Natural killer cell (primary cell): ENCODE measurements around the gene DAB2IP. TPM values are rescaled to one million over a fixed set of nuclear protein-coding genes. Genes with fewer than 3 reads are reported as not detected.

Experiments
- ATAC-seq, 3 donors: fragments of 150-1000 bp in 2 of 3; fragments of 200-7000 bp in 1 of 3; cut with Tn5 transposase; 1 replicate in 1 of 3; 2 replicates in 2 of 3; pipeline ENCODE4 v1.10.0; 2021; ENCODE audit warnings: mild to moderate bottlenecking in 2 of 3, moderate library complexity in 2 of 3
- DNase-seq, 2 donors: peaks; one replicate each; pipeline versions ENCODE4 v3.0.0 to v3.0.0-alpha.2; 2013 to 2021; ENCODE audit warnings: mixed read lengths in 1 of 2
- H3K27ac ChIP-seq: one replicate; pipeline ENCODE4 v1.5.1; 2013; ENCODE audit warnings: mild to moderate bottlenecking, low read length
- H3K27me3 ChIP-seq: one replicate; pipeline ENCODE4 v1.6.1; 2013; ENCODE audit warnings: low read length; ENCODE audit not compliant: control insufficient read depth, insufficient read depth
- H3K36me3 ChIP-seq: one replicate; pipeline ENCODE4 v1.6.1; 2013; ENCODE audit warnings: low read length; ENCODE audit not compliant: control insufficient read depth, insufficient read depth
- H3K4me1 ChIP-seq: one replicate; pipeline ENCODE4 v1.6.1; 2013; ENCODE audit warnings: low read length; ENCODE audit not compliant: control insufficient read depth, insufficient read depth
- H3K4me3 ChIP-seq: one replicate; pipeline ENCODE4 v1.5.1; 2013; ENCODE audit warnings: low read length
- H3K9me3 ChIP-seq: one replicate; pipeline ENCODE4 v1.6.1; 2013; ENCODE audit warnings: low read length; ENCODE audit not compliant: control insufficient read depth, insufficient read depth
- H3K27ac Mint-ChIP-seq, 2 donors: one replicate each; pipeline ENCODE4 v1.8.0; 2022; ENCODE audit warnings: mild to moderate bottlenecking in 2 of 2, mixed read lengths in 2 of 2, moderate library complexity in 1 of 2
- H3K27me3 Mint-ChIP-seq, 2 donors: one replicate each; pipeline ENCODE4 v1.8.0; 2022; ENCODE audit warnings: low read depth in 2 of 2, mixed read lengths in 2 of 2
- H3K36me3 Mint-ChIP-seq: one replicate; pipeline ENCODE4 v1.8.0; 2022; ENCODE audit warnings: mixed read lengths
- H3K4me1 Mint-ChIP-seq, 2 donors: one replicate each; pipeline ENCODE4 v1.8.0; 2022; ENCODE audit warnings: mixed read lengths in 2 of 2
- H3K4me3 Mint-ChIP-seq: one replicate; pipeline ENCODE4 v1.8.0; 2022; ENCODE audit warnings: mild to moderate bottlenecking, moderate library complexity, mixed read lengths
- H3K9me3 Mint-ChIP-seq, 2 donors: one replicate each; pipeline ENCODE4 v1.8.0; 2022; ENCODE audit warnings: mixed read lengths in 2 of 2
- CTCF ChIP-seq: fragments of 200-600 bp; IDR thresholded peaks from one replicate; pipeline ENCODE4 v1.8.0; 2022; ENCODE audit warnings: antibody characterized with exemption
- WGBS: methylation state at CpG from one replicate; pipeline ENCODE4 v1.1.7; 2013; ENCODE audit warnings: missing lambda C conversion rate; ENCODE audit not compliant: insufficient coverage; 5-methylcytosine and 5-hydroxymethylcytosine counted together
- intact Hi-C: fragments of 100-400 bp; cut with micrococcal nuclease; formaldehyde crosslinking; loops from one replicate; pipeline ENCODE4 v1.14.2; 2022
- total RNA-seq, 4 donors: library from RNA; stranded (reverse); fragments of 120-200 nt in 1 of 4; gene quantifications; one replicate each; pipeline versions ENCODE4 v1.2.3 to v1.2.4, GENCODE V29; 2013 to 2022

The DAB2IP gene
- total RNA-seq, 3 donors from 2014 or later (not counting 1 experiment from before 2014, with no cell fraction given): 0.19 to 2.5 TPM; not detected in 1

- intact Hi-C loops: no loop called here
- H3K27ac Mint-ChIP-seq: no peak overlapping the region
- Histone ChIP-seq H3K27ac (no peak overlapping the region), H3K9me3 (no peaks in the 10 kb centered on the region), H3K4me1 (peaks cover 11% of the 10 kb centered on the region), H3K27me3 (no peaks in the 10 kb centered on the region), H3K36me3 (no peaks in the 10 kb centered on the region), H3K4me3 (no peak overlapping the region)
- DNase-seq (no peak), ATAC-seq (no peak)
- no peak overlapping the region for H3K4me3 Mint-ChIP-seq
- H3K4me1 Mint-ChIP-seq: peaks cover 4 to 11% of the 10 kb centered on the region in 2 donors
- H3K9me3 Mint-ChIP-seq: no peaks in the 10 kb centered on the region
- no peaks in the 10 kb centered on the region for H3K36me3 Mint-ChIP-seq
- no peak for TF ChIP-seq CTCF
- H3K27me3 Mint-ChIP-seq: no peaks in the 10 kb centered on the region
These were observed 59.8 kb downstream of the DAB2IP start for GRCh38 chr9:121711281-121711680.

GRCh38 chr9:121711797-121712196 lies 60.4 kb downstream of the DAB2IP start:
- no peaks in the 10 kb centered on the region for H3K36me3 Mint-ChIP-seq
- DNase-seq: no peak
- peaks cover 11% of the 10 kb centered on the region for H3K4me1 ChIP-seq
- H3K4me3 Mint-ChIP-seq: no peak overlapping the region
- 94% methylated on average over 5 of the region's 5 CpGs for WGBS
- no peaks in the 10 kb centered on the region for H3K27me3 Mint-ChIP-seq
- H3K4me3 ChIP-seq: no peak overlapping the region
- H3K36me3 ChIP-seq: no peaks in the 10 kb centered on the region
- no peaks in the 10 kb centered on the region for H3K9me3 ChIP-seq
- H3K27ac ChIP-seq: no peak overlapping the region
- TF ChIP-seq CTCF: no peak
- H3K27me3 ChIP-seq: no peaks in the 10 kb centered on the region
- intact Hi-C loops: no loop called here
- no peak for ATAC-seq
- no peaks in the 10 kb centered on the region for H3K9me3 Mint-ChIP-seq
- H3K27ac Mint-ChIP-seq: no peak overlapping the region
- H3K4me1 Mint-ChIP-seq: peaks cover 4 to 11% of the 10 kb centered on the region in 2 donors

- H3K9me3 ChIP-seq: no peaks in the 10 kb centered on the region
- peaks cover 2% of the 10 kb centered on the region for H3K4me1 ChIP-seq
- TF ChIP-seq CTCF: no peak
- no peak overlapping the region for H3K27ac Mint-ChIP-seq
- no peaks in the 10 kb centered on the region for H3K27me3 ChIP-seq
- no peaks in the 10 kb centered on the region for H3K36me3 ChIP-seq
- no peak overlapping the region for H3K27ac ChIP-seq
- ATAC-seq (no peak), DNase-seq (no peak)
- intact Hi-C loops: no loop called here
- 91% methylated on average over 4 of the region's 6 CpGs for WGBS
- no peaks in the 10 kb centered on the region for H3K27me3 Mint-ChIP-seq
- H3K9me3 Mint-ChIP-seq: no peaks in the 10 kb centered on the region
- H3K4me3 ChIP-seq: no peak overlapping the region
- H3K36me3 Mint-ChIP-seq: no peaks in the 10 kb centered on the region
- peaks cover 0 to under 1% of the 10 kb centered on the region in 2 donors for H3K4me1 Mint-ChIP-seq
- H3K4me3 Mint-ChIP-seq: no peak overlapping the region
These were observed 62.1 kb downstream of the DAB2IP start for GRCh38 chr9:121713400-121714070.
